ENCODE measurements around the gene PEG3.

The PEG3 gene

DNA sequence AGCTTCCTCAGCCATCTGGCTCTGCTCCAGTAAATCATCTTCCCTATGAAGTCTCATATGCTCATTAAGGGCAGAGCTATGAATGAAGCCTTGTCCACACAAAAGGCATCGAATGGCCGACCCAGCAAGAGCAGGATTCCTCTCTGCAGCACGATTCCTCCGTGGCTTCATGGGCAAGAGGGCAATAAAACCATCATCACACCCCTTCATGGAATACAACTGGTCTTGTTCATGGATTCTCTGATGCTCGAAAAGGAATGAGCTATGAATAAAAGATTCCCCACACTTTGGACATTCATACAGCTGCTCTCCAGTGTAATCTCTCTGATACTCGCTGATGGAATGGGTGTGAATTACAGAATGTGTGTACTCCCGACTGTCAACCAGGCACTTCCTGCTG, 25.9 kb downstream of the PEG3 start:
- Mint-ChIP-seq H3K27me3 (ENCODE audit: low read depth) (no peaks in the 10 kb centered on the region), H3K4me1 (no peaks in the 10 kb centered on the region), H3K4me3 (no peak overlapping the region), H3K9me3 (peaks cover 77% of the 10 kb centered on the region), H3K36me3 (ENCODE audit: low read depth) (peaks cover 6% of the 10 kb centered on the region), H3K27ac (no peak overlapping the region)
- TF ChIP-seq, protein P1, sequence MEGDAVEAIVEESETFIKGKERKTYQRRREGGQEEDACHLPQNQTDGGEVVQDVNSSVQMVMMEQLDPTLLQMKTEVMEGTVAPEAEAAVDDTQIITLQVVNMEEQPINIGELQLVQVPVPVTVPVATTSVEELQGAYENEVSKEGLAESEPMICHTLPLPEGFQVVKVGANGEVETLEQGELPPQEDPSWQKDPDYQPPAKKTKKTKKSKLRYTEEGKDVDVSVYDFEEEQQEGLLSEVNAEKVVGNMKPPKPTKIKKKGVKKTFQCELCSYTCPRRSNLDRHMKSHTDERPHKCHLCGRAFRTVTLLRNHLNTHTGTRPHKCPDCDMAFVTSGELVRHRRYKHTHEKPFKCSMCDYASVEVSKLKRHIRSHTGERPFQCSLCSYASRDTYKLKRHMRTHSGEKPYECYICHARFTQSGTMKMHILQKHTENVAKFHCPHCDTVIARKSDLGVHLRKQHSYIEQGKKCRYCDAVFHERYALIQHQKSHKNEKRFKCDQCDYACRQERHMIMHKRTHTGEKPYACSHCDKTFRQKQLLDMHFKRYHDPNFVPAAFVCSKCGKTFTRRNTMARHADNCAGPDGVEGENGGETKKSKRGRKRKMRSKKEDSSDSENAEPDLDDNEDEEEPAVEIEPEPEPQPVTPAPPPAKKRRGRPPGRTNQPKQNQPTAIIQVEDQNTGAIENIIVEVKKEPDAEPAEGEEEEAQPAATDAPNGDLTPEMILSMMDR (IDR thresholded peaks at IDR 0.05; ENCODE audit: unreplicated experiment in 3 of 3): no peak

DNA sequence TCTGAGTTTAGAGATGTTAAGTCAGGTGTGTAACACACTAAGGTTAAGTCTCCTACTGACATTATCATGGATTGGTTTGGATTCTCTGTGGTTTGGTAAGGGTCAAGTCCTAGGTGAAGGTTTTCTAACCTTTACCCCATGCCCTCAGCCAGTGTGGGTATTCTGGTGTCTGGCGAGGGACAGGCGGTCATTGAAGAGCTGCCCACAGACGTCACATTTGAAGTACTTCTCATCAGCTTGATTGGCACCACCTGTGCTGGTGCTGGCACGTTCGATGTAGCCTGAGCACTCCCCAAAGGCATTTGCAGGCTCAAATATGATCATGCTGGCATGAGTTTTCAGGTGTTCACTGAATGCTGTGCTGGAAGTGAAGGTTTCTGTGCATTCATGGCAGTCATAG, 27.0 kb downstream of the PEG3 start:
- H3K27ac Mint-ChIP-seq: no peak overlapping the region
- H3K4me3 Mint-ChIP-seq: no peak overlapping the region
- TF ChIP-seq, protein P1 (IDR thresholded peaks at IDR 0.05; ENCODE audit: unreplicated experiment in 3 of 3): no peak
- H3K4me1 Mint-ChIP-seq: no peaks in the 10 kb centered on the region
- H3K9me3 Mint-ChIP-seq: peaks cover 76% of the 10 kb centered on the region
- H3K27me3 Mint-ChIP-seq (ENCODE audit: low read depth): no peaks in the 10 kb centered on the region
- H3K36me3 Mint-ChIP-seq (ENCODE audit: low read depth): peaks cover 3% of the 10 kb centered on the region

DNA sequence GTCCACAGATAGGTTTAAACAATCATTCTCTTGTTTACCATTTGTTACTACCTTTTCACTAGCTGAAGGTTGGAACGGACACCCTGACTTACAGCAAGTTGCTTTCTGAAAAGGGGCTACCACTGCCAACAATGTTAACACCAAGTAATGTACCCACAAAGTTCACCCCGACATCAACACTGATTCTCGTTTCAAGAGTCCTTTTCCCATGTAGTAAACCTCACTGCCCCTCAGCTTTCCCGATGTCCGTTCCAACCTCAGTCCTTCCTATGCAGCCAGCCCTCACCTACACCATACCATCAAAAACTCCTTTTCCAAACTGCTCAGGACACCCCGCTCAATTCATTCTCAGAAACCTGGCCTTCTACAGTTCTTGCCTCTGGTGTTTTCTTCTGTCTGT, 29.0 kb downstream of the PEG3 start:
- peaks cover 72% of the 10 kb centered on the region for H3K9me3 Mint-ChIP-seq
- H3K27me3 Mint-ChIP-seq (ENCODE audit: low read depth): no peaks in the 10 kb centered on the region
- H3K27ac Mint-ChIP-seq: no peak overlapping the region
- TF ChIP-seq, protein P1 (IDR thresholded peaks at IDR 0.05; ENCODE audit: unreplicated experiment in 3 of 3): no peak
- no peaks in the 10 kb centered on the region for H3K4me1 Mint-ChIP-seq
- no peak overlapping the region for H3K4me3 Mint-ChIP-seq
- H3K36me3 Mint-ChIP-seq (ENCODE audit: low read depth): peaks cover under 1% of the 10 kb centered on the region

DNA sequence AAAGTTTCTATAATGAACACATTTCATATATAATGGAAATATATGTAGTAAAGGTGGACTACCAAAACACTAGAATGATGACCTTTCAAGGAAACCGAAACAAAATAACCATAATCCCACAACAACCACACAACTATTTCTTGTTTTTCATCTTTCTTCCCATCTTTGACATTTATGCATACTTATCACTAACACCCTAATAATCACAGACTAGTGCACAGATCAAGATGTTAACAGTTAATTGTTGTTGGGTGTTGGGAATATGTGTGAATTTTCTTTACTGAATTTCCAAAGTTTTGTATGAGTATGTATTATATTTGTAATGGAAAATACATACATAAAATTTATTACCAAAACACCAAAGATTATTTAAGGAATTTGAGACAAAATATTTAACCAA, 30.3 kb downstream of the PEG3 start:
- Mint-ChIP-seq H3K36me3 (ENCODE audit: low read depth) (no peaks in the 10 kb centered on the region), H3K4me3 (no peak overlapping the region), H3K27me3 (ENCODE audit: low read depth) (no peaks in the 10 kb centered on the region), H3K4me1 (no peaks in the 10 kb centered on the region), H3K27ac (no peak overlapping the region), H3K9me3 (peaks cover 72% of the 10 kb centered on the region)
- TF ChIP-seq, protein P1 (IDR thresholded peaks at IDR 0.05; ENCODE audit: unreplicated experiment in 3 of 3): no peak

DNA sequence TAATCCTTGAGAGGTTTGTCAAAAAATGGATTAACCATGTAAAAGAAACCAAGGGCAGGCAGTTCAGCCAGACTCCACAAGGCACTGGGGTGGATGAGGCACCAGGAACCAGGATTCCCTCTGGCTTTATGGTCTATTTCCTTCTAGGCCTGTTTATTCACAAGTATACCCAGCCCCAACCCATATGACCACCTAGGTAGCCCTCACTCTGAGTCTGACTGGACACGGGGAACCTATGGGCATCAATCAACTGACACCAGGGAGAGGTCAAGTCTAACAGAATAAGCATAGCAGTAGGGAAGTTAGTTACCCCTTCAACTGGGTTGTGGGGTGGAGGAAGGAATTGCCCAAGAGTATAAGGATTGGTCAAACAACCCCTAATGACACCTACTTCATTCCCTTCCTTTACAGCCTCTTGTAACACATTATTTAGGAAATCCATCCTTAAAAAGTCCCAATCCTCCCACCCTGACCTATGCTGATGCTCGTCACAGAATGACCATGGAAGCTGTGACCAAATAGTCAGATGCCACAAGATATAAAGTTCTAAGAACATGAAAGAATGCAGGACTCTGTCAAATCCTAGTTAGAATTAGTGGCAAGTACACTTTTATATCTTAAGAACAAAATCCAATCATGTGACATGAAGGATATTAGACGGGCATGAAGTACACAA, 31.7 kb downstream of the PEG3 start:
- TF ChIP-seq, protein P1 (IDR thresholded peaks at IDR 0.05; ENCODE audit: unreplicated experiment in 3 of 3): no peak
- Mint-ChIP-seq H3K27ac (no peak overlapping the region), H3K9me3 (peaks cover 67% of the 10 kb centered on the region), H3K27me3 (ENCODE audit: low read depth) (no peaks in the 10 kb centered on the region), H3K4me3 (no peak overlapping the region), H3K4me1 (no peaks in the 10 kb centered on the region), H3K36me3 (ENCODE audit: low read depth) (no peaks in the 10 kb centered on the region)

DNA sequence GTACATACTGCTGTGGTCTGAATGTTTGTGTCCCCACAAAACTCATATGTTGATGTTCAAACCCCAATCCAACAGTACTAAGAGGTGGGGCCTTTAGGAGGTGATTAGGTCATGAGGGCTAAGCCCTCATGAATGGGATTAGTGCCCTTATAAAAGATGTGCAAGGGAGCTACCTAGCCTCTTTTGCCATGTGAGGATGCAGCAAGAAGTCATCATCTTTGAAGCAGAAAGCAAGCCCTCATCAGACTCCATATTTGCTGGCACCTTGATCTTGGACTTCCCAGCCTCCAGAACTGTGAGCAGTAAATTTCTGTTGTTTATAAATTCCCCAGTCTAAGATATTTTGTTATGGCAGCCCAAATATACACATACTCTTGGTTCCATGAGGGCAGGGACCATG, 33.9 kb downstream of the PEG3 start:
- H3K4me3 Mint-ChIP-seq: no peak overlapping the region
- no peaks in the 10 kb centered on the region for H3K36me3 Mint-ChIP-seq (ENCODE audit: low read depth)
- H3K9me3 Mint-ChIP-seq: peaks cover 63% of the 10 kb centered on the region
- no peaks in the 10 kb centered on the region for H3K4me1 Mint-ChIP-seq
- H3K27ac Mint-ChIP-seq: no peak overlapping the region
- H3K27me3 Mint-ChIP-seq (ENCODE audit: low read depth): no peaks in the 10 kb centered on the region
- TF ChIP-seq, protein P1 (IDR thresholded peaks at IDR 0.05; ENCODE audit: unreplicated experiment in 3 of 3): no peak

Data from nephron (organoid).